Measurements from ENCODE around the gene ST6GAL1. TPM values are rescaled to one million over a fixed set of nuclear protein-coding genes. Genes with fewer than 3 reads are reported as not detected.

Gene ST6GAL1
- total RNA-seq, 2 donors from 2014 or later = 46.6 to 67.1 TPM

DNA sequence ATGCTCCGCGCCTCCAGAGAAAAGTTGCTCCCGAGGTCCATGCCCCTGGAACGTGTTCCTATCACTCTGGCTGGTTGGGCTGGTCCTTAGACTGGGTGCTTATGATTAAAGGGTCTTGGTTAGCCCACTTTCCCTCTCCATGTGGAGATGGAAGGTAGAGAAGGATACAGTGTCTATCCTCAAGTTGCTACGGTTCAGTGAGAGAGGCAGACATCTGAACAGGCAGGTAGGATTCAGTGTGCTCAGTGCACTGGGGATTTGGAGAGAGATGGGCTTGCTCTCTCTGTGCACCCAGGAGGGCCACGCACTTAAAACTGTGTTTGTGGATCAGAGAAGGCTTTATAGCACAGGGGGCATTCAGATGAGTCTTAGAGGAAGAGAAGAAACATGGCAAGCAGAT is 146.0 kb downstream of the ST6GAL1 start:
- intact Hi-C loops (cut with DNase I) = no loop called here
- DNase-seq (no peak), ATAC-seq (no peak)

DNA sequence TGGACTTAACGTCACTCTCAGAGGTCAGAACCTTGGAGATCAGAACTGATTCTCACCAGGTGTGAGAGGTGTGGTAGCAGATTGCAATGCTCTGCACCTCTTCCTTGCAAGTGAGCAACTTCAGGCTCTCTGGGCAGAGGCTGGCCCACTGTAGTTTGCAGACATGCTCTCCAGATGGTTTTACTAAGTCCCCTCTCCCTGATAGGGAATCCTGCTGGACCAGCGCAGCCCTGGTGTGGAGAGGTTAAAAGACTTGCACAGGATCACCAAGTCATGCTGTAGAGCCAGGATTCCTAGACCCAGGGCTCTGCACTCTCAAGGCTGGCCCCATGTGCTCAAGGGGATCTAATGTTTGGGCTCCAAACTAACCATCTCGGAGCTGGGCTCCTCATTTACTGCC is 146.8 kb downstream of the ST6GAL1 start:
- ATAC-seq = no peak
- intact Hi-C loops (cut with DNase I) = no loop called here
- DNase-seq = no peak

DNA sequence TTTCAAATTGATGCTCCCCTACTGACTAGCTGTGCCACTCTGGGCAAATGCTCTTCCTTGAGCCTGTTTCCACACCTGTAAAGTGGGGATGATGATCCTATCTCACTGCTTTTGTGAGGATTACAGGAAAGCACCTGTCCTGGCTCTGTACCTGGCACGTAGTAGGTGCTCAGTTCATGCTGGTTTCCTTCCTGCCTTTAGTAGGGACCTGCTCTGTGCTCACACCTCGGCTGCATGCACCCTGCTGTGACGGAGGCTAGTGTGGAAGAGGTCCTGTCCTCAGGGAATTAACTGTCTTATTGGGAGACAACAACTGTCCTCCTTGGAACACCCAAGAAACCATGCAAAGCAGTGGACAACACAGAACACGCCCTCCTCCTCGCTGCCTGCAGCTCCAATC is 147.2 kb downstream of the ST6GAL1 start:
- ATAC-seq = no peak
- intact Hi-C loops (cut with DNase I) = no loop called here
- DNase-seq = no peak

DNA sequence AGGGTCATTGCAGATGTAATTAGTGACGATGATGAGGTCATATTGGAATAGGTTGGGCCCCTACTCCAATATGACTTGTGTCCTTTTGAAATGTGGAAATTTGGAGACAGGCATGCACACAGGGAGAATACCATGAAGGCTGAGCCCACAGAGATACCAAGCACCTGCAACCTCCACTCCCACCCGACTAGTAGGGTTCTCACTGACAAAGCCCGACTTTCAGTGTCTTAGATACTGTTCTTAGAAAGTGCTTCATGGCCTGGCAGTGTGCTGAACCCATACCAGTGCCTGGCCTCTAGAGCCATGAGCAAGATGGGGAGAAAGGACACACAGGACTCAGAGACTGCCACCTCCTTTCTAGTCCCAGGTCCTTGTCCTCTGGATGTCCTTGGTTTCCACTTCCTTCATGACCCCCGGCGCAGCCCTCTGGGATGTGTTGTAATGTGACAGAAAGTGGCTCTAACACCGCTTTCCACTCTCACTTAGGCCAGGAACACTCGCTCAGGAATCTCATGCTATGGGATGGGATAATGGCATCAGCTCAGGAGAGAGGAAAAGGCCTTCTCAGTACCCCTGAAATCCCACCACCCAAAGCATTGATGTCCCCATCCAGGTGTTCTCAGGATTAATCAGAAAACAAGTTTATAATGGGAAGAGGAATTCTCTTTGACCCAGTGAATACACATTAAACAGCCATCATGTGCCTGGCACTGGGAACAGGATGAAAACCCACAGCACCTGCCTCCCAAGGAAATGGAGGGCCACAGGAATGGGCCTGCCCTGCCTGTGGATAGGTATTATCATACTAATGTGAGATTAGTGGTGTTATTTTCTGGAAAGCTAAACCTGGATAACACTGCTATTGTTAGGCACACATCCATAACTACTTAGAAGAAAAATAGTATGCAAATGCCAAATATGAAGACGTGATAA is 149.0 kb downstream of the ST6GAL1 start:
- DNase-seq = no peak
- intact Hi-C loops (cut with DNase I) = no loop called here
- no peak for ATAC-seq

DNA sequence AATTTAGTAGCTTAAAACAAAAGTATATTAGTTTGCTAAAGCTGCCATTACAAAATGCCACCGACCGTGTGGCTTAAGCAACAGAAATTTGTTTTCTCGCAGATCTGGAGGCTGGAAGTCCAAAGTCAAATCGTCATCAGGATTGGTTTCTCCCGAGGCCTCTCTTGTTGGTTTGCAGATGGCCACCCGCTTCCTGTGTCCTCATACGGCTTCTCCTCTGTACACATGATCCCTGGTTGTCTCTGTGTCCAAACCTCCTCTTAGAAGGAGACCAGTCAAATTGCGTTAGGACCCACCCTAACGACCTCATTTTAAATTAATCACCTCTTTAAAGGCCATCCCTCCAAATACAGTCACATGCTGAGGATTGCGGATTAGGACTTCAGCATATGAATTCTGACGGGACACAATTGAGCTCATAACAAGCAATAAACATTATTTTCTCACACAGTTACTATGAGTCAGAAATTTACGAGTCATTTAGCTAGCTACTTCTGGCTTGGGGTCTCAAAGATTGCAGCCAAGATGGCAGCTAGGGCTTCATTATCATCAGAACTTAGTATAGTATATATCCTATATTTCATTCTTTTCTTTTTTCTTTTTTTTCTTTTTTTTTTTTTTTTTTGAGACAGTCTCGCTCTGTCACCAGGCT is 150.6 kb downstream of the ST6GAL1 start:
- intact Hi-C loops (cut with DNase I) = no loop called here
- ATAC-seq = no peak
- no peak for DNase-seq

DNA sequence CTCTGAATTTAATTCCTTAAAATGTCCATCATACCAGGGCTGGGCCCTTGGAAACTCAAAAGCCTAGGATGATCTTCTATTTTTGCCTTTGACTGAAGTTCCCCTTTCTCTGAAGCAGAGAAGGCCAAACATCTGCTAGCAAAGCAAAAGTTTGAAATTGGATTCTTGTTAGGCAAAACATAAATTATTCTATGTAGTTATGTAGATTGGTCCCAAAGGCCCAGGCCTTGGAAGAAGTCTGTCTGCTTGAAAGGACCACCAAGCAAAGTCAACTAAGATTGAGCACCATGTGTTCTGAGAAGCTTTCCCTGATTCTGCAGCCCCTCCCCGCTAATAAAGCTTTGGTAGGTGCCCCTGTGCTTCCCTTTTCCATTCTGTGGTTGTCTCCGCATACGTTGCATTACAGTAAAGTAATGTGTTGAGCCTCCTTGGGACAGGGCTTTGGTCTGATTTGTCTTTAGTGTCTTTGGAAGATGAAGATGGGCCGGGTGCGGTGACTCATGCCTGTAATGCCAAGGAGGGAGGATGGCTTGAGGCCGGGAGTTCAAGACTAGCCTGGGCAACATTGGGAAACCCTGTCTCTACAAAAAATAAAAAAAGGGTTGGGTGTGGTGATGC is 152.5 kb downstream of the ST6GAL1 start:
- intact Hi-C loops (cut with DNase I) = no loop called here
- ATAC-seq (no peak), DNase-seq (no peak)

DNA sequence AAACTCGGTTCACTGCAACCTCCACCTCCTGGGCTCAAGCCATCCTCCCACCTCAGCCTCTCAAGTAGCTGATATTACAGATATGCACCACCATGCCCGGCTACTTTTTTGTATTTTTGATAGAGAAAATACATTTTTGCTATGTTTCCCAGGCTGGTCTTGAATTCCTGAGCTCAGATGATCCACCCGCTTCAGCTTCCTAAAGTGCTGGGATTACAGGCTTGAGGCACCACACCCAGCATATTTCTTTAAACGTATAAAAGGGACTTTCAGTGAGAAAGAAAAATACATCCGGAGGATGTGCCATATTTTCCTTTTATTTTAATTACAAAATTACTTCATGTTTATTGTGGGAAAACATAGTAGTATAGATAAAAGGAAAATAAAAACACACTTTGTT is 153.8 kb downstream of the ST6GAL1 start:
- intact Hi-C loops (cut with DNase I) = no loop called here
- ATAC-seq (no peak), DNase-seq (no peak)

DNA sequence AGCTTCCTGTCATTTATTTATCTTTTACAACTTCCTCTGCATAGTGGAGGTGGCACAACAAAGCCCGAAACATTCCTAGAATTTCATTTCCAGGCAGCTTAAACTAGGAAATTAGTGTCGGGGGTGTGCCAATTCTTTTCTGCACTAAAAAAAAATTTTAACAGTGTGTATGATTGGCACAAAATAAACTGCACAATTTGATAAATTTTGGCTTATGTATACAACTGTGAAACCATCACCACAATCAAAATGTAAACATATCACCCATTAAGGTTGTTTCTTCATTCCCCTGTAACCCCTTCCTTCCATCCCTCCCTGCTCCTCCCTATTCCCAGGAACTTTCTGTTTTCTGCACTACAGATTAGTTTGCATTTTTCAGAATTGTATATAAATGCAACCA is 154.3 kb downstream of the ST6GAL1 start:
- intact Hi-C loops (cut with DNase I) = no loop called here
- no peak for ATAC-seq
- DNase-seq = no peak

DNA sequence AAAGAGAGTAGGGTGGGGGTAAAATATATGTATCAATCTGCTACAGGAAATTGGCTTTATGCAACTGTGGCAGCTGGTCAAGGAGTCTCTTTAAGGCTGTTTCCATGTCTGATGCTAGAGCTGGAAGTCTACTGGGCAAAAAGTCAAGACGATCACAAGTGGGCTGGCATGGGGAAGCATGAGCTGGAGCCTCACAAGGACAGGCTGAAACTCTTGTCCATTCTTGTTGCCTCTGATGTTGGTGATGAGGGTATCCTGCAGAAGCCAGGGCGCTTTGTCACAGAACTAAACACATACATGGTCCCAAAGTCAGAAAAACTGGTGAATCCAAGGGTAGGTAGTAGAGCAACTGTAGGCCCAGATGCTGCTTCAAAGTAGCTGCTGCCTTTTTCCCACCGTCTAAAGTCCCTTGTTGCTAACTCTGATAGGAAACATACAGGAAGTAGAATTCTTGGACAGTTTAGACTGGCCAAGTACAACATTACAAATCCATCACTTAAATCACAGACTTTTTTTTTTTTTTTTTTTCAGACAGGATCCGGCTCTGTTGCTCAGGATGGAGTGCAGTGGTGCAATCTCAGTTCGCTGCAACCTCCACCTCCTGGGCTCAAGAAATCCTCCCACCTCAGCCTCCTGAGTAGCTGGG is 154.8 kb downstream of the ST6GAL1 start:
- ATAC-seq (peak in 1 of 2 donors; percentile 31), DNase-seq (no peak)
- intact Hi-C loops (cut with DNase I) = no loop called here

DNA sequence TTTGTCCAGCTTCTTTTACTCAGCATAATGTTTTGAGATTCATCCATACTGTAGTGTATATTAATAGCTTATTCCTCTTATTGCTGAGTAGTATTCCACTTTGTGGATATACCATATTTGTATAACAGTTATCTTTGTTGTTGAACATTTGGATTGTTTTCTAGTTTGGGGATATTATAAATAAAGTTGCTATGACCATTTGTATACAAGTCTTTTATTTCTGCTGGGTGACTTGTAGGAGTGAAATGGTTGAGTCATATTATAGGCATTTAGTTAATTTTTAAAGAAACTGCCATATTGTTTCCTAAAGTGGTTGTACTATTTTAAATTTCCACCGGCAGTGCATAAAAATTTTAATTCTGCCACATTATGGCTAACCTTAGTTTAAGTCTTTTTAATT is 155.6 kb downstream of the ST6GAL1 start:
- intact Hi-C loops (cut with DNase I) = no loop called here
- DNase-seq = no peak
- ATAC-seq = no peak

DNA sequence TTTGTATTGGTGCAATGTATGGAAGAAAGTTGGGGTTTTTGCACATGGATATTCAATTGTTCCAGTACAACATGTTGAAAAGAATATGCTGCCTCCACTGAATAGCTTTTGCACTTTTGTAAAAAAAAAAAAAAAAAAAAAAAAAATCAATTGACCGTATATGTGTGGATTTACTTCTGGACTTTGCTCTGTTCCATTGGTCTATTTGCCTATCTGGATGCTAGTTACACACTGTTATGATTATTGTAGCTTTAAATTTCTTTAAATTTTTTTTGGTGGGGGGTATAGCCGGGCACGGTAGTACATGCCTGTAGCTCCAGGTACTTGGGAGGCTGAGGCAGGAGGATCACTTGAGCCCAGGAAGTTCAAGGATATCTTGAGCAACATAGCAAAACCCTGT is 156.5 kb downstream of the ST6GAL1 start:
- DNase-seq (no peak), ATAC-seq (no peak)
- intact Hi-C loops (cut with DNase I) = no loop called here

DNA sequence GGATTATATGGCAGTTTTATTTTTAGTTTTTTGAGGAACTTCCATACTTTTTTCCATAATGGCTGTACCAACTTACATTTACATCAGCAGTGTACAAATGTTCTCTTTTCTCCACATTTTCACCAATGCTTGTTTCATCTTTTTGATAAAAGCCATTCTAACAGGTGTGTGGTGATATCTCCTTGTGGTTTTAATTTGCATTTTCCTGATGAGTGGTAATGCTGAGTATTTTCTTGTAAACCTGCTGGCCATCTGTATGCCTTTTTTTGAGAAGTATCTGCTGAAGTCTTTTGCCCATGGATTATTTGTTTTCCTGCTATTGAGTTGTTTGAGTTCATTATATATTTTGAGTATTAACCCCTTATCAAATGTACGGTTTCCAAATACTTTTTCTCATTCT is 158.4 kb downstream of the ST6GAL1 start:
- ATAC-seq (no peak), DNase-seq (no peak)
- intact Hi-C loops (cut with DNase I) = no loop called here

DNA sequence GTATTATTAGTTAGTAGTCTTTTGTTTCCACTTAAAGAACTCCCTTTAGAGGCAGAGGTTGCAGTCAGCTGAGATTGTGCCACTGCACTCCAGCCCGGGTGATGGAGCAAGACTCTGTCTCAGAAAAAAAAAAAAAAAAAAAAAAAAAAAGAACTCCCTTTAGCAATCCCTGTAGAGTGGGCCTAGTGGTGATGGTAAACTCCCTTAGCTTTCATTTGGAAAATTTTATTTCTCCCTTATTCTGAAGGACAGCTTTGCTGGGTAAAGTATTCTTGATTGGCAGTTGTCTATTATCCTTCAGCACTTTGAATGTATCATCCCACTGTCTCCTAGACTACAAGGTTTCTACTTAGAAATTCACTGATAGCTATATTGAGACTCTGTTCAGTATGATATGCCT is 163.0 kb downstream of the ST6GAL1 start:
- intact Hi-C loops (cut with DNase I) = no loop called here
- ATAC-seq = no peak

DNA sequence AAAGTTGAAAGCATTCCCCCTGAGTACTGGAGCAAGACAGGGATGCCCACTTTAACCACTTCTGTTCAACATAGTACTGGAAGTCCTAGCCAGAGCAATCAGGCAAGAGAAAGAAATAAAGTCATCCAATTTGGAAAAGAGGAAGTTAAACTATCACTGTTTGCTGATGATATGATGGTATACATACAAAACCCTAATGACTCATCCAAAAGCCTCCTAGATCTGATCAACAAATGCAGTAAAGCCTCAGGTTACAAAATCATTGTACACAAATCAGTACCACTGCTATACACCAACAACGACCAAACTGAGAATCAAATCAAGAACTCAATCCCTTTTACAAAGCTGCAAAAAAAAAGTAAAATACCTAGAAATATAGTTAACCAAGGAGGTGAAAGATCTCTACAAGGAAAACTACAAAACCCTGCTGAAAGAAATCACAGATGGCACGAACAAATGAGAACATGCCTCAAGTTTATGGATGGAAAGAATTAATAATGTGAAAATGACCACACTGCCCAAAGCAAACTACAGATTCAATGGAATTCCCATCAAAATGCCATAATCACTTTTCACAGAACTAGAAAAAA is 168.7 kb downstream of the ST6GAL1 start:
- DNase-seq = no peak
- intact Hi-C loops (cut with DNase I) = no loop called here
- no peak for ATAC-seq

More for the DNA sequence above, 163.0 kb downstream of the ST6GAL1 start:
- DNase-seq = no peak

DNA sequence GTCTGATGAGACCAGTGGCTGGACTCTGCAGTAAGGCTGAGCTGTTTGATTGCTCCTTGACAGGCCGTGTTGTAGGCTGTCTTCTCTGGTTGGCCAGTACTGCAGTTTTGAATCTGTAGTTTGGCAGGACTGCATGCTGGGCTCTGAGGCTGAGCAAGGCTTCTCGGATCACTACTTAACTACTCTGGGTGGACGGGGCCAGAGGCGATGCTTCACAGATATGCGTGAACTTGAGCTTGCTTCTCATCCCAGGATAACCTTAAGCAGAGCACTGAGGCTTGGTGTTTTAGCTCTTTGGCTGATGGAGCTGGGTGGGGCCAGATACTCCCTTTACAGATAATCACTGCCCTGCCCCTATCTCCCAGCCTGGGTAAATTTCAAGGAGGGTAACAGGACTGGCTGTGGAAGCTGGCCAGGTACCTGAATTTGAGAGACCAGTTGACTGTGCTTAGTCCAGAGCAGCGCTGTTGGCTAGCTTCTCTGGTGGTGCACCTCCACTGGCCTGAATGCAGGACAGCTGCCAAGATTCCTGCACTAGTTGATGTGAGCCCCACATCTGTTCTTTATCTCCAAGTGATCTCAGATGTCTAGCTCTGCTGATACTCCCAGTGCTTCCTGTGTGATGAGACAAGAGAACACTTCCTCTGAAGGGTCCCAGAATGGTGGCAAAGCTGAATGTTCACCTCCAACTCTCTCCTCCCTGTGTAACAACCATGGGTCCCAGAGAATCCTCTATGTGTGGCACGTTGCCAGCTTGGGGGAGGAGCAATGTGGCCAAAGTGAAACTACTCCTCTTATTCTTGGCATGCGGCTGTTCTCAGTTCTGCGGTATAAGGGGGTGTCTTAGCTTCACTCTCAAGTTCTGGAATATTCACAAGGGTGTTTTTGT is 171.1 kb downstream of the ST6GAL1 start:
- ATAC-seq = peak; percentile 85 to 88
- intact Hi-C loops (cut with DNase I) = loop anchor here in 1 of 2 donors (10.0 kb wide), 1 partner anchor 167 kb away; the partner anchor contains the start of gene ST6GAL1
- peak; percentile 87 for DNase-seq

DNA sequence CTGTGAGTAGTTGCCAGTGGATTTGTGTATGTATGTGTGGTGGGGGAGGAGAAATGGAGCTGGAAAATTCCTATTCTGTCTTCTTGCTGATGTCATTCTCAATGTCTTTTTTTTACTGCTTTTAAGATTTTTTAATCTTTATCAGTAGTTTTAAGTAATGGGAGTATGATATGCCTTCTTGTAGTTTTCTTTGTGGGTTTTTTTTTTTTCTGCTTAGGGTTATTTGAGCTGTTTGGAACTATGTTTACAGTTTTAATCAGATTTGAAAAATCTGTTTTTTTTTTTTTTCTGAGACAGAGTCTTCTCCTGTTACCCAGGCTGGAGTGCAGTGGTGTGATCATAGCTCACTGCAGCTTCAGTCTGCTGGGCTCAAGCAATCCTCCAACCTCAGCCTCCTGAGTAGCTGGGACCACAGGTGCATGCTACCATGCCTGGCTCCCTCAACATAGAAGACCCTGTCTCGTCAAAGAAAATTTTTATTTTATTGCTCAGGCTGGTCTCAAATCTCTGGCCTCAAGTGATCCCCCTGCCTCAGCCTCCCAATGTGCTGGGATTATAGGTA is 171.8 kb downstream of the ST6GAL1 start:
- no peak for DNase-seq
- intact Hi-C loops (cut with DNase I) = loop anchor here in 1 of 2 donors (10.0 kb wide), 1 partner anchor 167 kb away; the partner anchor contains the start of gene ST6GAL1
- ATAC-seq = peak in 1 of 2 donors; percentile 6

DNA sequence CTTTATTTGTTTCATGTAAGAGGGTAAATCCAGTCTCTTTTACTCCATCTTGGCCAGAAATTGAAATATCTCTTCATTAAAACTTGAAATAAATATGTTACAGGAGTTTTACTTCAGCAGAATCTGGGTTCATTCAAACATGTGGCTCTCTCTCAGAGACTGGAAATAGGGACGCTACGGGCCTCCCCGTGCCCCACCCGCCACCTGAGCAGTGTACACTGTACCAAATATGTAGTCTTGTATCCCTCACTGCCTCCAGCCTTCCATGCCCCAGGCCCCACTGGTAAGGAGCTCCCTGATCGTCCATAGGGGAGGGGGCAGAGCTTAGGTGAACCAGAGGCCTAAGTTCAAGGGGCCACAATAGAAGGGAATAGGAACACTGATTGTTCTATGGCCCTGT is 172.9 kb downstream of the ST6GAL1 start:
- intact Hi-C loops (cut with DNase I) = loop anchor here in 1 of 2 donors (10.0 kb wide), 1 partner anchor 168 kb away; the partner anchor contains the start of gene ST6GAL1
- DNase-seq (no peak), ATAC-seq (no peak)

DNA sequence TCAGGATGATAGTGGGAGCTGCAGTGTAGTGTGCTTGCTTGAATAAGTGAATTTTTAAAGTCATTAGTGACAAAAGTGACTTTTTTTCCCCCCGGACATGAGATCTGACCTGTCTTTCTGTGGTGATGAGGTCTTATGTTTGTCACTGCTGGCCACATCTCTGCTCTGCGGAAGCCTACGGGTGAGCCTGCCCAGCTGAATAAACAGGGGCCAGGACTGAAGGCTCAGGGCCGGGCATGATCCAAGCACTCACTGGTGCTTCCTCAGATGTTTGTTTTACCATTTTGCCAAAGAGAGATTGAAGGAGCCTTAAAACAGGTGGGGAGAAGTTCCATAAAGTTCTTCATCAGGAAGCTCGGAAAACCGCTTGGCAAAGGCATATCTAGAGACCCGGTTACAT is 174.0 kb downstream of the ST6GAL1 start:
- ATAC-seq (no peak), DNase-seq (no peak)
- intact Hi-C loops (cut with DNase I) = loop anchor here in 1 of 2 donors (10.0 kb wide), 1 partner anchor 170 kb away; the partner anchor contains the start of gene ST6GAL1

Measured in left cardiac atrium (tissue), 4 donors.